Right atrium auricular region (tissue), 2 donors: Measurements from ENCODE around the gene VWA8. TPM values are rescaled to one million over a fixed set of nuclear protein-coding genes. Genes with fewer than 3 reads are reported as not detected.

ENCODE experiments used
- DNase-seq: peaks from one replicate; pipeline ENCODE4 v3.0.0-alpha.2; 2019; ENCODE audit warnings: low spot score
- H3K27ac ChIP-seq, 2 donors: fragments of 200-600 bp; sonication (generic); 1 replicate in 1 of 2; 2 replicates in 1 of 2; pipeline ENCODE4 v1.5.1; 2016 to 2019
- H3K27me3 ChIP-seq, 2 donors: fragments of 200-600 bp; sonication (generic); one replicate each; pipeline versions ENCODE4 v1.5.1 to v1.6.0; 2017 to 2019
- H3K36me3 ChIP-seq: fragments of 200-600 bp; sonication (generic); one replicate; pipeline ENCODE4 v1.5.1; 2016
- H3K4me1 ChIP-seq, 2 donors: fragments of 200-600 bp; sonication (generic); one replicate each; pipeline versions ENCODE4 v1.5.1 to v1.6.0; 2017 to 2019
- H3K4me3 ChIP-seq, 2 donors: fragments of 200-600 bp; sonication (generic); 1 replicate in 1 of 2; 2 replicates in 1 of 2; pipeline ENCODE4 v1.5.1; 2017 to 2019; ENCODE audit warnings: mild to moderate bottlenecking in 1 of 2, moderate library complexity in 1 of 2
- H3K9me3 ChIP-seq, 2 donors: fragments of 200-600 bp; sonication (generic); one replicate each; pipeline ENCODE4 v1.5.1; 2019
- total RNA-seq, 2 donors: library from RNA; depleted of rRNA; stranded (reverse); fragments of >200 nt; gene quantifications; one replicate each; pipeline ENCODE4 v1.1.0, GENCODE V29; 2016
- TF ChIP-seq, protein P1 (sequence below), 2 donors: fragments of 200-600 bp; sonication (generic); IDR thresholded peaks; one replicate each; pipeline ENCODE4 v1.5.1; 2019; ENCODE audit warnings: antibody characterized with exemption in 2 of 2

VWA8 gene
- total RNA-seq, 2 donors from 2014 or later = 25.9 to 32.8 TPM

DNA sequence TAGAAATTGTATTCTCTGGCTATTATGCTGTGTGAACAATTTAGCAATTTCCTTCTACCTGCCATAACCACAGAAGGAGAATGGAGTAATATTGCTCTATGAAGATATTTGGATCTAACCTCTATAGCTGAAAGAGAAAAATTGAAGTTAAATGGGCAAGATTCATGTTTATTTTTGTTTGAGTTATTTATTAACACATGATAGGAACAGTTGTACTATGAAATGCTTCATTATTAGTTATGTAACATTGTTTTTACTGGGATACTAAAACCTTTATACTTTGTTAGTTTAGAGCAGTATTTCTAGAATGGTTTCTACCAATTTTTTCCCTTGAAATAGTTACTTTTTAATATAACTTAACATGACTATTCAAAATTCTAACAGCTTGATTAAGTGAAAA is 27.3 kb upstream of the VWA8 start:
- TF ChIP-seq, protein P1, sequence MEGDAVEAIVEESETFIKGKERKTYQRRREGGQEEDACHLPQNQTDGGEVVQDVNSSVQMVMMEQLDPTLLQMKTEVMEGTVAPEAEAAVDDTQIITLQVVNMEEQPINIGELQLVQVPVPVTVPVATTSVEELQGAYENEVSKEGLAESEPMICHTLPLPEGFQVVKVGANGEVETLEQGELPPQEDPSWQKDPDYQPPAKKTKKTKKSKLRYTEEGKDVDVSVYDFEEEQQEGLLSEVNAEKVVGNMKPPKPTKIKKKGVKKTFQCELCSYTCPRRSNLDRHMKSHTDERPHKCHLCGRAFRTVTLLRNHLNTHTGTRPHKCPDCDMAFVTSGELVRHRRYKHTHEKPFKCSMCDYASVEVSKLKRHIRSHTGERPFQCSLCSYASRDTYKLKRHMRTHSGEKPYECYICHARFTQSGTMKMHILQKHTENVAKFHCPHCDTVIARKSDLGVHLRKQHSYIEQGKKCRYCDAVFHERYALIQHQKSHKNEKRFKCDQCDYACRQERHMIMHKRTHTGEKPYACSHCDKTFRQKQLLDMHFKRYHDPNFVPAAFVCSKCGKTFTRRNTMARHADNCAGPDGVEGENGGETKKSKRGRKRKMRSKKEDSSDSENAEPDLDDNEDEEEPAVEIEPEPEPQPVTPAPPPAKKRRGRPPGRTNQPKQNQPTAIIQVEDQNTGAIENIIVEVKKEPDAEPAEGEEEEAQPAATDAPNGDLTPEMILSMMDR (IDR thresholded peaks at IDR 0.05) = no peak
- H3K27ac ChIP-seq = no peak overlapping the region

DNA sequence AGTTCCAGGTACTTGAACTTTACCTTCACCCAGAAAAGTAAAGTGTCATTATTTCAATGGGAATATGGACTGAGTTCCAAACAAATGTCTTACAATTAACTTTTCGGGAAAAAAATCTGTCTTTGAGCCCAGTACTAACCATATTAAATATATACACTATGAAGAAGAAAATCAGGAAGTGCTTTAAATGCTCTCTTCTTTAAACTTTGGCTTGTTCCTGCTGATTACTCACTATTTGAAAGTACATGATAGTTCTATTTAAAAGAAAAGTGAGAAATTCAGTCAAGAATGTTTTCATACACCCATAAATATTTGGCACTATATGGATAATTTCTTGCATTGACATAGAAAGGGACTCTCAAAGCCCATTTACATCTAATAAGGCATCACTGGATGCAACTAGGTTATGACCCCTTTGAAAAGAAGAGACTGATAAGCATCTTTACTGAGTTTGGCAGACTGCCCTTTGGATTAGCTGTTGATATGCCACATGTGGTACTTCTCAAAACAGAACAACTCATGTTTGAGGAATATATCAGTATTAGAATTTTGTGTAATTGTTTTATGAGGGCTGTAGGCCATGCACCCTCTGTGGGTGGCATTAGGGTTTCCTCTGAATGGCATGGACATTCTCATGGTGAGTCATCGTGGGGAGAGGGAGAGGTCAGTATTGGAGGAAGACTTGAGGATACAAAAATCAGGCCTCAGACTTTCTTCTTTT is 25.0 kb upstream of the VWA8 start:
- H3K9me3 ChIP-seq = no peaks in the 10 kb centered on the region
- no peaks in the 10 kb centered on the region for H3K36me3 ChIP-seq
- no peaks in the 10 kb centered on the region for H3K27me3 ChIP-seq
- no peaks in the 10 kb centered on the region for H3K4me1 ChIP-seq
- no peak overlapping the region for H3K4me3 ChIP-seq
- DNase-seq = no peak
- TF ChIP-seq, protein P1 (IDR thresholded peaks at IDR 0.05) = no peak
- H3K27ac ChIP-seq = no peak overlapping the region

More for the DNA sequence above, 27.3 kb upstream of the VWA8 start:
- H3K27me3 ChIP-seq = no peaks in the 10 kb centered on the region
- no peaks in the 10 kb centered on the region for H3K9me3 ChIP-seq
- no peak for DNase-seq
- no peak overlapping the region for H3K4me3 ChIP-seq
- no peaks in the 10 kb centered on the region for H3K4me1 ChIP-seq
- no peaks in the 10 kb centered on the region for H3K36me3 ChIP-seq

DNA sequence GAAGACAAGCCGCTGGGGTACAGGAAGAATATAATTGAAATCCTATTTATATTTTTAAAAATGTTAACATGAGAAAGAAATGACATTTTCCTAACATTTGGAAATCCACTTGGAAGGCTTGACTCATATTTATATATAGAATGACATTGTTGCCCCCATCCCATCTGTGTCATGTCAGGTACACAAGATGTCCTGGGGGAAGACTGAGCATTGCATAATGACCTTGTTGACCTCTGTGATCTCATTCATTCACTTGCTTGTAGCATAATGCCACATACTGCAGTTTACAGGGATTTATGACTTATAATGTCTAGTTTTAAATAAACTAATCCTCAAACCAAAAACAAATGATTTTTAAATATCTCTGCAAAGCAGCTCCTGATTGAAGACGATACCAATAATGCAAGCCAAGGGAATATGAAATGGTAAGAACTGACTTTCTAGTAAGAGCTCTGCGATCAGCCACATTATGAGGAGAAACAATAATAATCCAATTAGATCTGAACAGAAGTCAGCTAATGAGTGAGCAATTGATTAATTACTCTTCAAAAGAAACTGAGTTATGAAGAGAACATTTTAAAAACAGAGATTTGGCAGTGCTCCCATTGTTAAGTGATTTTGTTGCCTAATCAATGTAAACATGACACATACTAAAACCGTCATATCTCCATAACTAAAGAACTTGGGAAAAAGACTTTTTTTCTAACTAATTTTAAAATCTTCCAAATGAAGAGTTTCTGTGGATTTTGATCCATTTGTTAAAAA is 21.2 kb upstream of the VWA8 start:
- Histone ChIP-seq H3K36me3 (no peaks in the 10 kb centered on the region), H3K27ac (no peak overlapping the region), H3K27me3 (no peaks in the 10 kb centered on the region), H3K4me3 (no peak overlapping the region), H3K4me1 (no peaks in the 10 kb centered on the region), H3K9me3 (no peaks in the 10 kb centered on the region)
- TF ChIP-seq, protein P1 (IDR thresholded peaks at IDR 0.05) = no peak
- no peak for DNase-seq

DNA sequence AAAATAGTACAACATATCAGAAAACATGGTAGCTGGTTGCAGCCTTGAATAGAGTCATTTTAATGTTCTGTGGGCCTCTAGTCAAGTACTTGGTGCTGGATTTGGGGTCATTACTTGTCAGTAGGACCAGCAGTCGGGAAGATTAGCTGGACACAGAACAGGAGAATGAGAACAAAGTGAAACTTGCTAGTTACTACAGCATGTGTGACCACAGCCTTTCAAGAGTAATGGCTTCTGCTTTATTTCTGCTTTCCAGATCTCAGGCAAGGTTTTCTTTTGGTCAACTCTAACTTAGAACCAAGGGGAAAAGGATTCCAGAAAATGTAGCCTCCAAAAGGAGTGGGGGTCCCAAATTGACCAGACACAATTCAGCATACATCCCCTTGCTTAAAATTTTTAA is 17.1 kb upstream of the VWA8 start:
- no peaks in the 10 kb centered on the region for H3K27me3 ChIP-seq
- H3K27ac ChIP-seq = no peak overlapping the region
- no peaks in the 10 kb centered on the region for H3K9me3 ChIP-seq
- no peaks in the 10 kb centered on the region for H3K4me1 ChIP-seq
- TF ChIP-seq, protein P1 (IDR thresholded peaks at IDR 0.05) = no peak
- no peak for DNase-seq
- no peaks in the 10 kb centered on the region for H3K36me3 ChIP-seq
- H3K4me3 ChIP-seq = no peak overlapping the region

DNA sequence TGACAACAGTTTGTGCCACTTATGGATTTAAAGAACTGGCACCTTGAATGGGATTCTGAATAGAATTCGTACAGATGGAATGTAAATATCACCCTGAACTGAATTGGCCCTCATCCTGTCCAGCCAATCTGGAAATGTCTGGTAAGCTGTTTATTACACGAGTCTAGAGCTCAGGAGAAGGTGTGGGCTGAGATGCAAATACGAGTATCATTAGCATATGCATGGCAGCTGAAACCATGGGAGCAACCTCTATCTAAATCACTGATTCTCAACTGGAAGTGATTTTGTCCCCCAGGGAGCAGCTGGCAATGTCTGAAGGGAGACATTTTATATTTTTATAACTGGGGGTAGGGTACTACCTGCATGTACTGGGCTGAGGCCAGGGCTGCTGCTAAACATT is 15.6 kb upstream of the VWA8 start:
- Histone ChIP-seq H3K27ac (no peak overlapping the region), H3K27me3 (no peaks in the 10 kb centered on the region), H3K4me3 (no peak overlapping the region), H3K4me1 (no peaks in the 10 kb centered on the region), H3K9me3 (no peaks in the 10 kb centered on the region), H3K36me3 (no peaks in the 10 kb centered on the region)
- no peak for DNase-seq
- TF ChIP-seq, protein P1 (IDR thresholded peaks at IDR 0.05) = no peak
